Measurements from ENCODE around the gene SGCA. TPM values are rescaled to one million over a fixed set of nuclear protein-coding genes. Genes with fewer than 3 reads are reported as not detected.

Gene SGCA
- total and polyA plus RNA-seq, 2 of the 8 experiments (the other 6 are each of a cell fraction or from before 2014, with no cell fraction given): 0.12 TPM; not detected in 1

DNA sequence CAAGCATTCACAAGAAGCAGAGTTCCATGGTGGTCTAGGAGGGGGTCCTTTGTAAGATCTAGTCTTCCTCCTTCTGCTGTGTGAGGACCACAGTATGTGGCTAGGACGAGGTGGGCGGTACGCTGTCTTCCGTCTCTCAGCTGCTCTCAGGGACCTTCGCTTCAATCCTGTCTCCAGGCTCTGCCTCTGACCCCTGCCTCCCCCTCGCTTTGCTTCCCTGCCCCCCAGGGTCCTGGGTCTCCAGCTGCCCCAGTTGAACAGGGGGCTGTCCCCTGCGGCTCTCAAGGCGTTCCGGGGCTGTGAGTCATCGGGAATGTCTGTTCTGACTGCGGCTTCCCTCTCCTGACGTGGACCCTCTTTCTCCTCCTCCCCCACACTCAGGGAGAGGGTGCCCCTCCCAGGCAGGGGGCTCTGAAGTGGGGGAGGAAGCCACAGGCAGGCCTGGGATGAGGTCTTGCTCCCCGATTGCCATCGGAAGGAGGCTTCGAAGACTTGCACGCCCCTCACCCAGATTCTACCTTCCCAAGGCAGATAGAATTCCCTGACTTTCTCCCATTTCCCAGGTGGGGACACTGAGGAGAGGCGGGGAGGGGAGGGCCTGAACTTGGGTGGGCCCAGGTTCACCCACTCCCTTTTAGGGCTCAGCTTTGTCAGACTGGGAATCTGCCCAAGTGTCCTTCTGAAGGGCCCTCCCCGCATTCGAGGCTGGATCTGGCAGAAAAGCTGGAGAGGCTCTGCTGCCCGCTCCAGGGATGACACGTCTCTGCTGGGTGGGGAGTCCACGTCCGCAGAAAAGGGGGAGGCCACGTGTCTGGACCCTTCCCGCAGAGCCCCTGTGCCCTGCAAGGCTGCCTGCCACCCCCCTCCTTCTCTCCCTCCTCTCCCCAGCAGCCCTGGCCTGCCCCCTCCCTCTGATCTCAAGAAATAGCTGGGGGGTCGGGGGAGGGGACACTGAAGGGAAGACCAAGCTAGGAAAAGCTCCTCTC is 44.7 kb downstream of the SGCA start (continued):
- TF ChIP-seq CHD1 (IDR thresholded peaks at IDR 0.05; ENCODE audit: low read depth, low read length): no peak
- TF ChIP-seq POU5F1 (IDR thresholded peaks at IDR 0.05; ENCODE audit: low read depth, low read length): no peak
- TF ChIP-seq, protein P1, sequence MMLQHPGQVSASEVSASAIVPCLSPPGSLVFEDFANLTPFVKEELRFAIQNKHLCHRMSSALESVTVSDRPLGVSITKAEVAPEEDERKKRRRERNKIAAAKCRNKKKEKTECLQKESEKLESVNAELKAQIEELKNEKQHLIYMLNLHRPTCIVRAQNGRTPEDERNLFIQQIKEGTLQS (IDR thresholded peaks at IDR 0.05; ENCODE audit: insufficient read depth, low read depth, low read length): no peak
- no peak for TF ChIP-seq CTBP2 (IDR thresholded peaks at IDR 0.05; ENCODE audit: borderline replicate concordance, insufficient read depth, insufficient read length, low read length)
- no peak for TF ChIP-seq SUZ12 (IDR thresholded peaks at IDR 0.05; ENCODE audit: low read length)
- TF ChIP-seq BACH1 (IDR thresholded peaks at IDR 0.05; ENCODE audit: low read length): no peak
- TF ChIP-seq, protein P2, sequence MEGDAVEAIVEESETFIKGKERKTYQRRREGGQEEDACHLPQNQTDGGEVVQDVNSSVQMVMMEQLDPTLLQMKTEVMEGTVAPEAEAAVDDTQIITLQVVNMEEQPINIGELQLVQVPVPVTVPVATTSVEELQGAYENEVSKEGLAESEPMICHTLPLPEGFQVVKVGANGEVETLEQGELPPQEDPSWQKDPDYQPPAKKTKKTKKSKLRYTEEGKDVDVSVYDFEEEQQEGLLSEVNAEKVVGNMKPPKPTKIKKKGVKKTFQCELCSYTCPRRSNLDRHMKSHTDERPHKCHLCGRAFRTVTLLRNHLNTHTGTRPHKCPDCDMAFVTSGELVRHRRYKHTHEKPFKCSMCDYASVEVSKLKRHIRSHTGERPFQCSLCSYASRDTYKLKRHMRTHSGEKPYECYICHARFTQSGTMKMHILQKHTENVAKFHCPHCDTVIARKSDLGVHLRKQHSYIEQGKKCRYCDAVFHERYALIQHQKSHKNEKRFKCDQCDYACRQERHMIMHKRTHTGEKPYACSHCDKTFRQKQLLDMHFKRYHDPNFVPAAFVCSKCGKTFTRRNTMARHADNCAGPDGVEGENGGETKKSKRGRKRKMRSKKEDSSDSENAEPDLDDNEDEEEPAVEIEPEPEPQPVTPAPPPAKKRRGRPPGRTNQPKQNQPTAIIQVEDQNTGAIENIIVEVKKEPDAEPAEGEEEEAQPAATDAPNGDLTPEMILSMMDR (IDR thresholded peaks at IDR 0.05; ENCODE audit: control extremely low read depth in 1 of 3, insufficient read depth in 1 of 3, low read depth in 1 of 3, low read length in 3 of 3): no peak
- 0 out of 2 replicates have a peak, but pooled peaks have one; percentile 18 for TF ChIP-seq TEAD4 (IDR thresholded peaks at IDR 0.05; ENCODE audit: low read depth, low read length)
- TF ChIP-seq POLR2AphosphoS5 (IDR thresholded peaks at IDR 0.05; ENCODE audit: low read depth, low read length): no peak
- peak; percentile 56; the same call in 1 of the 2 replicates for TF ChIP-seq JUN (IDR thresholded peaks at IDR 0.05; ENCODE audit: low read depth, low read length)
- TF ChIP-seq ZNF274 (IDR thresholded peaks at IDR 0.05; ENCODE audit: borderline replicate concordance, extremely low read depth, low read length): no peak
